Lower lobe of right lung (tissue), 2 donors: ENCODE results near the gene SCP2. TPM values are rescaled to one million over a fixed set of nuclear protein-coding genes. Genes with fewer than 3 reads are reported as not detected.
A peak's percentile ranks its signal among the peaks of the same experiment; 100 is the strongest.

Experiments used
- ATAC-seq, 2 donors: fragments of 200-7000 bp; cut with Tn5 transposase; one replicate each; pipeline ENCODE4 v1.9.1; 2020 to 2022; ENCODE audit warnings: mild to moderate bottlenecking in 2 of 2, moderate library complexity in 2 of 2
- DNase-seq: peaks from one replicate; pipeline ENCODE4 v3.0.0-alpha.2; 2020
- H3K27ac ChIP-seq: fragments of 200-600 bp; one replicate; pipeline ENCODE4 v1.8.0; 2022
- H3K27me3 ChIP-seq: fragments of 200-600 bp; one replicate; pipeline ENCODE4 v1.8.0; 2022; ENCODE audit warnings: low read depth
- H3K36me3 ChIP-seq: fragments of 200-600 bp; one replicate; pipeline ENCODE4 v1.8.0; 2022; ENCODE audit warnings: mild to moderate bottlenecking
- H3K4me1 ChIP-seq: fragments of 200-600 bp; one replicate; pipeline ENCODE4 v1.8.0; 2022
- H3K4me3 ChIP-seq: fragments of 200-600 bp; one replicate; pipeline ENCODE4 v1.8.0; 2022; ENCODE audit warnings: mild to moderate bottlenecking
- H3K9me3 ChIP-seq: fragments of 200-600 bp; one replicate; pipeline ENCODE4 v1.8.0; 2022
- CTCF ChIP-seq: fragments of 200-600 bp; IDR thresholded peaks from one replicate; pipeline ENCODE4 v1.8.0; 2022; ENCODE audit warnings: antibody characterized with exemption, mild to moderate bottlenecking
- intact Hi-C: fragments of 100-400 bp; cut with DNase I; formaldehyde crosslinking; loops from one replicate; pipeline ENCODE4 v1.11.0; 2022
- total RNA-seq: library from RNA; stranded (reverse); fragmentation: NEBNext Ultra II Directional; extraction: Animal tissue kit (Norgen Biotek cat#: 25700); gene quantifications from one replicate; pipeline ENCODE4 v1.2.1, GENCODE V29; 2021
- donor health status: DM: no; HTN: yes; CAD: no; lungs with severe emphysema.

SCP2 gene
- total RNA-seq, 1 donor from 2014 or later: 148 TPM

- Histone ChIP-seq H3K4me3 (no peak overlapping the region), H3K9me3 (no peaks in the 10 kb centered on the region), H3K27ac (no peak overlapping the region), H3K27me3 (no peaks in the 10 kb centered on the region), H3K4me1 (peaks cover 15% of the 10 kb centered on the region), H3K36me3 (peaks cover 7% of the 10 kb centered on the region)
- intact Hi-C loops: no loop called here
- ATAC-seq (no peak), DNase-seq (no peak)
- TF ChIP-seq CTCF: no peak
These were observed 9.9 kb upstream of the SCP2 start for GRCh38 chr1:52917156-52917555.

GRCh38 chr1:52917581-52917980 is 9.5 kb upstream of the SCP2 start:
- intact Hi-C loops: no loop called here
- Histone ChIP-seq H3K4me1 (peaks cover 15% of the 10 kb centered on the region), H3K27ac (no peak overlapping the region)

GRCh38 chr1:52918201-52918600 is 8.9 kb upstream of the SCP2 start:
- no peak for TF ChIP-seq CTCF
- DNase-seq (no peak), ATAC-seq (no peak)
- Histone ChIP-seq H3K4me1 (peaks cover 15% of the 10 kb centered on the region), H3K27ac (no peak overlapping the region), H3K27me3 (no peaks in the 10 kb centered on the region), H3K4me3 (no peak overlapping the region), H3K9me3 (no peaks in the 10 kb centered on the region), H3K36me3 (peaks cover under 1% of the 10 kb centered on the region)
- intact Hi-C loops: no loop called here

More at GRCh38 chr1:52917581-52917980, 9.5 kb upstream of the SCP2 start:
- no peak for ATAC-seq
- DNase-seq: no peak
- H3K4me3 ChIP-seq: no peak overlapping the region
- no peaks in the 10 kb centered on the region for H3K27me3 ChIP-seq
- H3K9me3 ChIP-seq: no peaks in the 10 kb centered on the region
- peaks cover 7% of the 10 kb centered on the region for H3K36me3 ChIP-seq
- no peak for TF ChIP-seq CTCF

GRCh38 chr1:52919051-52919722 is 7.9 kb upstream of the SCP2 start:
- DNase-seq: no peak
- ATAC-seq: no peak
- Histone ChIP-seq H3K9me3 (no peaks in the 10 kb centered on the region), H3K27ac (no peak overlapping the region), H3K27me3 (no peaks in the 10 kb centered on the region), H3K4me1 (peaks cover 15% of the 10 kb centered on the region), H3K4me3 (no peak overlapping the region), H3K36me3 (no peaks in the 10 kb centered on the region)
- intact Hi-C loops: no loop called here
- TF ChIP-seq CTCF: no peak

- H3K9me3 ChIP-seq: no peaks in the 10 kb centered on the region
- DNase-seq (no peak), ATAC-seq (no peak)
- no peaks in the 10 kb centered on the region for H3K27me3 ChIP-seq
- no peaks in the 10 kb centered on the region for H3K36me3 ChIP-seq
- intact Hi-C loops: no loop called here
- H3K27ac ChIP-seq: peak overlapping the region; percentile 84
- peaks cover 15% of the 10 kb centered on the region for H3K4me1 ChIP-seq
- peak overlapping the region; percentile 80 for H3K4me3 ChIP-seq
- TF ChIP-seq CTCF: no peak
These were observed 7.2 kb upstream of the SCP2 start for GRCh38 chr1:52919723-52920483.
